ENCODE data around the gene THSD7A. TPM values are rescaled to one million over a fixed set of nuclear protein-coding genes. Genes with fewer than 3 reads are reported as not detected.

The THSD7A gene
- total and polyA plus RNA-seq, 10 of the 15 experiments (the other 5 are each of a cell fraction or from before 2014, with no cell fraction given): 0.03 to 0.09 (median 0.03) TPM; not detected in 7

DNA sequence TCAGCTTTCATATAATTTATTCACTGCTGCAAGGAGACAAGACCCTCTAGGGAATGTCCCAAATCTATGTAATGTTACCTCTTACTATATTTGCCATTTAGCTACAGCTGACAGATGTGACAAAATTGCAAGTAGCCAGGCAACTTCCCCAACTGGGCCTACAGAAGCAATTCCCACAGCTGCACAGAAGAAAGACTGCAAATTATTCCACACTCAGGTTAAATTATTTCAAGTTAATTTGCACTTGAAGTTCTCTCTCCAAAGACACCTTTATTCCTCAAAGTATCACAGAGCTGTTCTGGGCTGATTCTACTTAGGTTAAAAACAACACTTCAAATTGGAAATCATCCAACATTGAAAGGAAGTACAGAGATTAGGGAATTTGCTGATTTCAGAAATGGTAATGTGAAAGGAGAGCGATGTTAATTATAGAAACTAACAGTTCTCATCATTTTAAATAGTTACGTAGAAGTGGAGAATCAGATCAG is 133.6 kb downstream of the THSD7A start (continued):
- TF ChIP-seq E4F1 (IDR thresholded peaks at IDR 0.05; ENCODE audit: borderline replicate concordance, partially characterized antibody): no peak

- DNase-seq (ENCODE audit: low read depth, low spot score): no peak
- no peak for FAIRE-seq
- Histone ChIP-seq H3K9me3 (replicated peaks; ENCODE audit: control insufficient read depth, insufficient read depth, low read length) (no peaks in the 10 kb centered on the region), H3K27ac (ENCODE audit: control insufficient read depth, insufficient read depth) (no peak overlapping the region), H3K9ac (ENCODE audit: control insufficient read depth, insufficient read depth, low read length) (no peak overlapping the region), H3K4me3 (no peak overlapping the region), H4K20me1 (ENCODE audit: control insufficient read depth, insufficient read depth) (no peaks in the 10 kb centered on the region), H3K4me1 (ENCODE audit: control insufficient read depth, insufficient read depth, low read length) (no peaks in the 10 kb centered on the region), H2AFZ (ENCODE audit: control insufficient read depth, low read depth, low read length) (no peak overlapping the region), H3K36me3 (ENCODE audit: control insufficient read depth in 2 of 2, insufficient read depth in 2 of 2, low read length in 1 of 2) (no peaks in the 10 kb centered on the region), H3K27me3 (replicated peaks in 1 of 2; ENCODE audit: control insufficient read depth in 2 of 2, insufficient read depth in 2 of 2, low read length in 1 of 2) (no peaks in the 10 kb centered on the region), H3K4me2 (ENCODE audit: control insufficient read depth, insufficient read depth) (no peak overlapping the region), H3K79me2 (ENCODE audit: control insufficient read depth, insufficient read depth, low read length) (no peaks in the 10 kb centered on the region)
- ChIA-PET RAD21 (ENCODE audit: unreplicated experiment) (no interaction called here), SMC1A (ENCODE audit: uncharacterized antibody, unreplicated experiment) (no interaction called here), CTCF (no interaction called here), POLR2A (no interaction called here)
- no peak for ATAC-seq
- WGBS (ENCODE audit: insufficient coverage, insufficient replicate concordance, low lambda C conversion rate, missing lambda C conversion rate): 0% methylated on average over 3 of the region's 3 CpGs
- intact Hi-C loops (cut with micrococcal nuclease; ENCODE audit: unreplicated experiment) (no loop called here), in situ Hi-C loops (cut with MboI) (no loop called here)
- no TSS peak for BruUV-seq (replicated peaks)
- TF ChIP-seq BHLHE40 (IDR thresholded peaks at IDR 0.05; ENCODE audit: borderline replicate concordance in 1 of 2, low read depth in 2 of 2, low read length in 1 of 2) (no peak), IRF4 (IDR thresholded peaks at IDR 0.05; ENCODE audit: low read depth, low read length) (no peak), CEBPZ (IDR thresholded peaks at IDR 0.05; ENCODE audit: low read depth, low read length) (no peak), ZBTB11 (CRISPR knock-in tag; IDR thresholded peaks at IDR 0.05) (no peak), NFYA (IDR thresholded peaks at IDR 0.05; ENCODE audit: borderline replicate concordance, low read depth, low read length) (no peak), RFX5 (IDR thresholded peaks at IDR 0.05; ENCODE audit: low read depth, low read length) (no peak), BACH1 (IDR thresholded peaks at IDR 0.05; ENCODE audit: borderline replicate concordance) (no peak), ZNF384 (IDR thresholded peaks at IDR 0.05; ENCODE audit: borderline replicate concordance, low read depth, low read length) (no peak), JUND (IDR thresholded peaks at IDR 0.05; ENCODE audit: low read depth, low read length) (no peak)
- TF ChIP-seq, protein P1, sequence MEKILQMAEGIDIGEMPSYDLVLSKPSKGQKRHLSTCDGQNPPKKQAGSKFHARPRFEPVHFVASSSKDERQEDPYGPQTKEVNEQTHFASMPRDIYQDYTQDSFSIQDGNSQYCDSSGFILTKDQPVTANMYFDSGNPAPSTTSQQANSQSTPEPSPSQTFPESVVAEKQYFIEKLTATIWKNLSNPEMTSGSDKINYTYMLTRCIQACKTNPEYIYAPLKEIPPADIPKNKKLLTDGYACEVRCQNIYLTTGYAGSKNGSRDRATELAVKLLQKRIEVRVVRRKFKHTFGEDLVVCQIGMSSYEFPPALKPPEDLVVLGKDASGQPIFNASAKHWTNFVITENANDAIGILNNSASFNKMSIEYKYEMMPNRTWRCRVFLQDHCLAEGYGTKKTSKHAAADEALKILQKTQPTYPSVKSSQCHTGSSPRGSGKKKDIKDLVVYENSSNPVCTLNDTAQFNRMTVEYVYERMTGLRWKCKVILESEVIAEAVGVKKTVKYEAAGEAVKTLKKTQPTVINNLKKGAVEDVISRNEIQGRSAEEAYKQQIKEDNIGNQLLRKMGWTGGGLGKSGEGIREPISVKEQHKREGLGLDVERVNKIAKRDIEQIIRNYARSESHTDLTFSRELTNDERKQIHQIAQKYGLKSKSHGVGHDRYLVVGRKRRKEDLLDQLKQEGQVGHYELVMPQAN (conservative IDR thresholded peaks at IDR 0.05): no peak
These were observed 141.6 kb downstream of the THSD7A start for GRCh38 chr7:11690395-11690794.
